HG03066 (cell line): Measurements from ENCODE around the gene NTNG2.
"Not testable (repeated sequence)": the region's sequence is repeated elsewhere in the genome, so short reads cannot be mapped to it uniquely, and the experiment has no call there.

Experiments used
- ATAC-seq: cut with Tn5 transposase; IDR thresholded peaks from one replicate; pipeline ENCODE4 v1.9.1; 2021; ENCODE audit warnings: low read depth; ENCODE audit not compliant: unreplicated experiment

The NTNG2 gene

DNA sequence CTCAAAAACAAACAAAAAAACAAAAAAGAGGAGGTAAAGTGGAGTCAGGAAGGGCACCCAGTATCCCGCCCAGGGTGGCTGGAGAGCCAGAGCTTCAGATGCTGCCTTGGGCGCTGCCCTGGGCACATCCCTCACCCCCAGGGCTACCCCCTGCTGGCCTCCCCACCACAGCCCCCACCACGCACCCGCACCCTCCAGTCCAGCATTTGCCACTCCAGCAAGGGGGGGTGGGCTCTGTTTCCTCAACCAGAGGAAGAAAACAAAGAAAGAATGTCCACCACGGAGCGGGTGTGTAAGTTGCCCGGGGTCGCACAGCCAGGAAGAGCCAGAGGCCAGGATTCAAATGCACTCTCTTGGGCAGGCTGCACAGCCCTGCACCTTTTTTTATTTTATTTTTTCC is 86.1 kb downstream of the NTNG2 start:
- no peak for ATAC-seq

DNA sequence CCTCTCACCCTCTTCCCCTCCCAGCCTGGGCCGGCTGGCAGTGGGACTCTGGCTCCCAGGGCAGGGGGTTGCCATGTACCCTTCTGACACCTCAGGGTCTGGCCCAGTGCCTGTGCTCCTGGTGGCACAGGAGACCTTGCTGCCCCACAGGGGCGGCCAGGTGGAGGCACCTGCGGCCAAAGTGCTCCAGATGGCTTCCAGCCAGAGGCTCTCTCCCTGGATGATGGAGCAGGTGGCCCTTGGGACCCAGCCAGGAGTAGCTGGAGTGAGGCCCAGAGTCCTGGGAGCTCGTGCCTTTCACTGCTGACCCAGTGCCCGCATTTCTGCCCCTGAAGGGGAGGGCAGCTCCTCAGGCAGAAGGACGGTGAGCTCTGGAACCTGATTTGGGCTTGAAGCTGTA is 87.3 kb downstream of the NTNG2 start:
- no peak for ATAC-seq

- ATAC-seq = no peak
Observed at GRCh38 chr9:132249690-132250089, 87.8 kb downstream of the NTNG2 start.

DNA sequence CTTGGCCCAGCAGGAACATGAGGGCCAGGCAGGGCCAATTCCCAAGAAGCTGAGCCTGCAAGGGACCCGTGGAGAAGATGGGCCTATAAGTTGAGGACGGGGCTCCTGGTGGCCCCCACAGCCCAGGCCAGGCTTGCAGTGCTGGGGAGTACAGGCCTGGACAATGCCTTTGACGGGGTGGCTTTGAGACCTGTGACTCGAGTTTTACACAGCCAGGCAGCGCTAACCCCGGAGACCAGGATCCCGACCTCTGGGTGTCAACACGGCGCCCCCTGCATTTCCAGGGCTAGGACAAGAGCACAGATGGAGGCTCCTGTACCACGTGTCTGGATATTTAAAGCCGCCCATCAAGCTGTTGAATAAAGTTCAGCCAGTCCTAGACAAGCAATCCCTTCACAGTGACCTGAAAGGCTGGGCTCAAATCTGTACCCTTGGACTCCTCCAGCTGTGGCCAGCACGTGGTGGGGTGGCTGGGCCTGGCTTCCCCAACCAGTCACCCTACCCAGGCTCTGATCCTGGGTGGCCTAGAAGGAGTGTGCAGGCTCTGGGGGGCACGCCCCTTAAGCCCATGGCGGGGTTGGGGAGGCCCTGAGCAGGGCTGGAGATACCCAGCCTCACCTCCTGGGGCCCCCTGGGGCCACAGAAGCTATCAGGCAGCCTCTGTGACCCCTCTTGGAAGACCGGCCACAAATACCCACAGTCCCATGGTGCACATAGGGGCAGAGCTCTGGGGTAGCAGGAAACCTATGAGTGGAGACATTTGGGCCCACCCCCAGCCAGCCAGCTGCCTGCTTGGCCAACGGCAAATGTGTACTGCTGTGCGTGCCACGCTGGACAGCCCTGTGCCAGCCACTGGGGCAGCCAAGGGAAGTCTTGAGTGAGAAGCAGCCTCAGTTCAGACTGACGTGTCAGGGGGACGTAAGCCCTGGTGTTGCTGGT is 88.7 kb downstream of the NTNG2 start:
- ATAC-seq = no peak

- no peak for ATAC-seq
Observed at GRCh38 chr9:132260846-132261245, 99.0 kb downstream of the NTNG2 start.

DNA sequence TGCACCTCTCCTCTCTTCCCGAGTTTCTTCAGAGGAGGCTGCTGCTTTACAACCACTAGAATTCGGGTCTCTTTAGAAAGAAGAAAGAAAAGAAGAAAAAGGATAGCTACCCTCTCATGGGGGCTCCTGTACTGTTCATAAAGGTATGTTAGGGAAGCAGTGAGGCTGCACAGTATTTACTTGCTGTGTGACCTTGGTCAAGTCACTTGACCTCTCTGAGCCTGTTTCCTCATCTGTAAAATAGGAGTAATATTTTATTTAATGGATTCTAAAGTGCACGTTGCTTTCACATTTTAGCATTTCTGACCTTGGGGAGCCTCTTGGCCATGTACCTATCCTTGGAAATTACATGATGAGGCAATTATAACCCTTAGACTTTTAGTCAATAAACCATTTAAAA is 104.2 kb downstream of the NTNG2 start:
- no peak for ATAC-seq

- no peak for ATAC-seq
Observed at GRCh38 chr9:132267660-132268059, 105.8 kb downstream of the NTNG2 start.

DNA sequence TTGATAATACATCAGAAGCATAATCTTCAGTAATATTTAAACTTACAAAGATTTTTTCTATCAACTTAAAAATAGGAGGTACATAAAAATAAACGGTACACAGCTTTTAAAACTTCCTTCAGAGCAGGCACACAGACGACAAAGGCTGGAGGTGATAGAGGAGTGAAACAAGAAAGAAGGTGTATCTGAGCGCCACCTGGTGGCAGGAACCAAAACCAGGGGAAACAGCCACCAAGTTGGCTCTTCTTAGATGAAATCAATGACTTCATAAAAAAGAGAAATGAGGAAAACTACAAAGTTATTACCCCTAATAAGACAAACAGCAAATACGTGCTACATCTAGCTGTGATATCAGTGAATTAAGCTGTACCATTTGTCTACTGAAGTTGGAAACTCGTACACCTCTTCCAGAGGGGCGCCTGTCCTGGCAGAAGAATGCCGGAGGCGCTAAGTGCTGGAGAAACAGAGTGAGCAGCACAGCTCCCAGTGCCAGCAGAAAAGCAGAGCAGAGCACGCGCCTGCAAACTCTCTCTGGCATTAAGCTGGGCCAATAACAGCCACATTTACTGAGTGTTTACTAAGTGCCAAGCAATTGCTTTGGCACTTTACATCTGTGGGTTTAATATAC is 107.0 kb downstream of the NTNG2 start:
- ATAC-seq = no peak

GRCh38 chr9:132269704-132270516 is 108.1 kb downstream of the NTNG2 start:
- ATAC-seq = not testable (repeated sequence)

DNA sequence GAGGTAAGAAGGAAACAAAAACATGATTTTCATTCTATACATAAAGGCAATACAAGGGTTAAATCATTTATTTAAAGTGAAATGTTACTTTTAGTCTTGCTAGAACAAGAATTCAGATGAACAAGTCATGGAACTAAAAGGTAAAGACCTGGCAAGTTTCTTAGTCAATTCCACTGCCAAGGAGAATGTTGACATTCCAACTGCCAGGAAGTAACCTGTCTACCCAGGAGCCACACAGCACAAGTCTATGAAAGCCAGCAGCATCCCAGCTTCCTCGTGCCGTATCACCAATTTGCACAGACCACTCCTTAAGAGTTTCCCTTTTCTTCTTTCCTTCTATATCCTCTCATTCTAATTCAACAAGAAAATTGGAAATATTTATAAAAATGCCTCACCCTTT is 113.0 kb downstream of the NTNG2 start:
- no peak for ATAC-seq

- ATAC-seq = no peak
Observed at GRCh38 chr9:132283165-132283564, 121.3 kb downstream of the NTNG2 start.

DNA sequence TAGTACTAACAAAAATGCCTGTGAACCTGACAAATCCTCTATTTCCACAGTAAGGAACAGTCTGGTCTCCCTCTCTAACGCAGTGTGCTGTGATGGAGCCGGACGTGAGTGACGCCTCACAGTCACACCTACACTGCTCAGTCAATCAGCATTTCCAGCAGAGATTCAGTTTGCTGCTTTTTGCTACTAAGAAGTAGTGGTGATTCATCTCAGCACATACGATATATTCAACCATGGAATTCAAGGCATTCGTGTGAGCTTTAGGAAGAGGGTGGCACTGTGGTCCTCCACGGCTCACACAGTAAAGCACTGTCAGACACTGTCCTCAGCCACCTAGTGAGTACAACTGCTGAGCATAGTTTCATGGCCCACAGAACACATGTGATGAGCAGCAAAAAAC is 122.0 kb downstream of the NTNG2 start:
- ATAC-seq = no peak

- no peak for ATAC-seq
Observed at GRCh38 chr9:132287256-132287760, 125.5 kb downstream of the NTNG2 start.

DNA sequence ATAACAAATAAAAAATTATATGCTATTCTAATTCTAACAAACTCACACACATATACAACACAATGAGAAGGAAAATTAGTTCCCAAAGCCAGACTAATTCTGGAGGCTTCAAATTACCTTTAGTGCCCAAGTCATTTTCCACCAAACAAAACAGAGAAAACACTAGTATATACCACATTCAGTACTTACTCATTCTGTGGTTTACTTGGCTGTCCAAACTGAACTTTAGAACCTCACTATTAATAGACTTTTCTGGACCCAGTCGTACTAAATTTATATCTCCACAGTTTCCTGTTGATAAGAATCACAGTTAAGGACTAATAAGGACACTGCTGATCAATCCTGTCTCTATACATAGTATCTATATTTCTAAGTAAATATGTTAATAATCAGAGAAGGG is 126.5 kb downstream of the NTNG2 start:
- ATAC-seq = no peak

DNA sequence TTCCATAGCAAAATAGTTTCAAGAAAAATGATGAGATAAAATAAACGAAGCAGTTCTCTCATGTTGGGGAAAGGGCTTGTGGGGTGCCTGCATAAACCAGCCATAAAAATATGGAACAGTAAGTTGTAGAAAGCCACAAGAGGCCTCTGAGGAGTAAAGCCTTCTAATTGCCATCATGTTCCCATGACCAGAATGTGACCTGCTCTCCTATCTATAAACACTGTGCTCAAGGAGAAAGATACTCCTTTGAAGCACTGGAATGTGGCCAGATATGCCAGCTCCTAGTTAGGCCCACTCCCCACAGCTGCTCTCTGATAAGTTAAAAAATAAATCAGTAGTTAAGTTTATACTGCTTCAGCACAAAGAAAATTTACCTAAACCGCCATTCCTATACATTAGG is 127.1 kb downstream of the NTNG2 start:
- no peak for ATAC-seq

DNA sequence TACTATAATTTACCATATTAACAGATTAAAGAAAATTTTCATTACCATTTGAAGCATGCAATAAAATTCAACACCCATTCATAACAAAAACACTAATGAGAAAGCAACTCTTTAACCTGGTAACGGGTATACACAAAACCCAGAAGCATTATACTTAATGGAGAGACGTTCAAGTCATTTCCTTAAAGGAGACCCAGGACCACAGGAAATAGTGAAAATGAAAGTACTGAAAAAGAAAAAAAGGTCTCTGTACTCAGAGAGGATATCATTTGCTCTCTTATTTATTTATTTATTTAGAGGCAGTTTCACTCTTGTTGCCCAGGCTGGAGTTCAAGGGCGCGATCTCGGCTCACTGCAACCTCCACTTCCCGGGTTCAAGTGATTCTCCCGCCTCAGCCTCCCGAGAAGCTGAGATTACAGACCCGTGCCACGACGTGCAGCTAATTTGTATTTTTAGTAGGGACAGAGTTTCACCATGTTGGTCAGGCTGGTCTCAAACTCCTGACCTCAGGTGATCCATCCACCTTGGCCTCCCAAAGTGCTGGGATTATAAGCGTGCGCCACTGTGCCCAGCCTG is 131.4 kb downstream of the NTNG2 start:
- no peak for ATAC-seq
